ENCODE results near the gene RCAN1.

Gene RCAN1

GRCh38 chr21:34536820-34537219 lies 78.1 kb downstream of the RCAN1 start:
- TF ChIP-seq POLR2A (IDR thresholded peaks at IDR 0.05; ENCODE audit: extremely low read depth, insufficient read length) (no peak), MYC (IDR thresholded peaks at IDR 0.05; ENCODE audit: low read depth, low read length) (no peak), MAX (IDR thresholded peaks at IDR 0.05; ENCODE audit: low read depth, low read length) (no peak)
- TF ChIP-seq, protein P1, sequence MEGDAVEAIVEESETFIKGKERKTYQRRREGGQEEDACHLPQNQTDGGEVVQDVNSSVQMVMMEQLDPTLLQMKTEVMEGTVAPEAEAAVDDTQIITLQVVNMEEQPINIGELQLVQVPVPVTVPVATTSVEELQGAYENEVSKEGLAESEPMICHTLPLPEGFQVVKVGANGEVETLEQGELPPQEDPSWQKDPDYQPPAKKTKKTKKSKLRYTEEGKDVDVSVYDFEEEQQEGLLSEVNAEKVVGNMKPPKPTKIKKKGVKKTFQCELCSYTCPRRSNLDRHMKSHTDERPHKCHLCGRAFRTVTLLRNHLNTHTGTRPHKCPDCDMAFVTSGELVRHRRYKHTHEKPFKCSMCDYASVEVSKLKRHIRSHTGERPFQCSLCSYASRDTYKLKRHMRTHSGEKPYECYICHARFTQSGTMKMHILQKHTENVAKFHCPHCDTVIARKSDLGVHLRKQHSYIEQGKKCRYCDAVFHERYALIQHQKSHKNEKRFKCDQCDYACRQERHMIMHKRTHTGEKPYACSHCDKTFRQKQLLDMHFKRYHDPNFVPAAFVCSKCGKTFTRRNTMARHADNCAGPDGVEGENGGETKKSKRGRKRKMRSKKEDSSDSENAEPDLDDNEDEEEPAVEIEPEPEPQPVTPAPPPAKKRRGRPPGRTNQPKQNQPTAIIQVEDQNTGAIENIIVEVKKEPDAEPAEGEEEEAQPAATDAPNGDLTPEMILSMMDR (IDR thresholded peaks at IDR 0.05; ENCODE audit: low read depth, low read length) = no peak
- no peak for DNase-seq (ENCODE audit: low read depth)
- H3K4me3 ChIP-seq (ENCODE audit: low read depth, low read length) = no peak overlapping the region

DNA sequence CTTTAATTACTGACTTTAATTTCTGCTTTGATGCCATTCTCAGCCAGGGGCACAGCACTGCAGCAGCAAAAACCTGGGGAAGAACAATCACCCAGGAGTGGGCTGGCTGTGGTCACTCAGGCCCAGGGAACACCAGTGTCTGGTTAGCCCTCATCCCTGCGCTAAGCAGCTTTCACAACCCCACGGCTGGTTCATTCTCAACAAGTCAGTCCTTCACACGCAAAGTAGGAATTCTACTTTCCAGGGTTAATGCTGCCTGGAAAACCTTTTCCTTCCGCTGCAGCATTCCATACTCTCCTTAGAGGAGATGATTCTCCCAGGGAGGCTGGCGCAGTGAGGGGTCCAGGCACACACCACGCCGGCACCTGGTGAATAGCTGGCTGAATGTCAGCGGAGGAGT lies 78.6 kb downstream of the RCAN1 start:
- no peak overlapping the region for H3K4me3 ChIP-seq (ENCODE audit: low read depth, low read length)
- TF ChIP-seq POLR2A (IDR thresholded peaks at IDR 0.05; ENCODE audit: extremely low read depth, insufficient read length) (no peak), MAX (IDR thresholded peaks at IDR 0.05; ENCODE audit: low read depth, low read length) (no peak), MYC (IDR thresholded peaks at IDR 0.05; ENCODE audit: low read depth, low read length) (no peak)
- TF ChIP-seq, protein P1 (IDR thresholded peaks at IDR 0.05; ENCODE audit: low read depth, low read length) = no peak
- DNase-seq (ENCODE audit: low read depth) = no peak

- H3K4me3 ChIP-seq (ENCODE audit: low read depth, low read length) = no peak overlapping the region
- DNase-seq (ENCODE audit: low read depth) = no peak
- TF ChIP-seq, protein P1 (IDR thresholded peaks at IDR 0.05; ENCODE audit: low read depth, low read length) = no peak
- TF ChIP-seq POLR2A (IDR thresholded peaks at IDR 0.05; ENCODE audit: extremely low read depth, insufficient read length) (no peak), MAX (IDR thresholded peaks at IDR 0.05; ENCODE audit: low read depth, low read length) (no peak), MYC (IDR thresholded peaks at IDR 0.05; ENCODE audit: low read depth, low read length) (no peak)
These were observed 79.0 kb downstream of the RCAN1 start for GRCh38 chr21:34535886-34536285.

DNA sequence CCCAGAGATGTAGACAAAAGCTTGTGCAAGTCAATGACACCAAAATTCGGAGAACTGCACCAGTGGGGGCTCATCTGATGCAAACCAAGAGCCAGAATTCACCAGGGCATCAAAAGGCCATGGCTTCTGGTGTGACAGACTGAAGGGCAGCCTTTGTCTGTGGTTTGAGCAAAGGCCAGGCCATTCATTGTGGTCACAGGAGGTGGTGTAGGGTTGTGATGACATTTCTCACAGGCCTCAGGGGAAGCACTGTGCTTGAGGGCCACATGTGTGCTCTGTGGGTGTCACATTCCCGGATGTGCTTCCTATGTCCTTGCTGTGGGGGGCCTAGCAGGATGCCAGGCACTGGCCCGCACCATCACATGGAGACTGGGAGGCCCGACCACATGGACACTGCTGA lies 80.4 kb downstream of the RCAN1 start:
- H3K4me3 ChIP-seq (ENCODE audit: low read depth, low read length) = no peak overlapping the region
- TF ChIP-seq POLR2A (IDR thresholded peaks at IDR 0.05; ENCODE audit: extremely low read depth, insufficient read length) = no peak
- TF ChIP-seq MAX (IDR thresholded peaks at IDR 0.05; ENCODE audit: low read depth, low read length) = peak; percentile 46; the same call in 1 of the 2 replicates
- peak; percentile 86 for DNase-seq (ENCODE audit: low read depth)

GRCh38 chr21:34533938-34534337 lies 81.0 kb downstream of the RCAN1 start:
- DNase-seq (ENCODE audit: low read depth) = no peak
- TF ChIP-seq MAX (IDR thresholded peaks at IDR 0.05; ENCODE audit: low read depth, low read length) = no peak
- no peak for TF ChIP-seq POLR2A (IDR thresholded peaks at IDR 0.05; ENCODE audit: extremely low read depth, insufficient read length)
- TF ChIP-seq, protein P1 (IDR thresholded peaks at IDR 0.05; ENCODE audit: low read depth, low read length) = no peak
- no peak for TF ChIP-seq MYC (IDR thresholded peaks at IDR 0.05; ENCODE audit: low read depth, low read length)
- no peak overlapping the region for H3K4me3 ChIP-seq (ENCODE audit: low read depth, low read length)

- TF ChIP-seq MAX (IDR thresholded peaks at IDR 0.05; ENCODE audit: low read depth, low read length) (no peak), POLR2A (IDR thresholded peaks at IDR 0.05; ENCODE audit: extremely low read depth, insufficient read length) (no peak), MYC (IDR thresholded peaks at IDR 0.05; ENCODE audit: low read depth, low read length) (no peak)
- TF ChIP-seq, protein P1 (IDR thresholded peaks at IDR 0.05; ENCODE audit: low read depth, low read length) = no peak
- H3K4me3 ChIP-seq (ENCODE audit: low read depth, low read length) = no peak overlapping the region
- no peak for DNase-seq (ENCODE audit: low read depth)
These were observed 83.5 kb downstream of the RCAN1 start for GRCh38 chr21:34531399-34531798.

Data from NB4 (cell line).